K562 (cell line): Measurements from ENCODE around the gene NCAM2. TPM values are rescaled to one million over a fixed set of nuclear protein-coding genes. Genes with fewer than 3 reads are reported as not detected.

ENCODE experiments used
- ATAC-seq: fragments of 200-7000 bp; cut with Tn5 transposase; 3 replicates; pipeline ENCODE4 v1.9.1; 2020; ENCODE audit warnings: moderate library complexity
- BruUV-seq: library from RNA; stranded (reverse); fragments of 400-500 nt; replicated peaks from 2 replicates; lab custom pipeline; 2021; lab: Mats Ljungman, UMichigan
- CTCF ChIA-PET: fragments of 300-600 bp; formaldehyde crosslinking; extraction: SDS; loops from one replicate; lab custom pipeline; 2021; ENCODE audit warnings: low intra/inter-chr PET ratio; lab: Yijun Ruan, JAX
- POLR2A ChIA-PET: fragments of 300-600, 350-650 bp; sonication (Branson Sonifier 250); formaldehyde crosslinking; extraction: SDS; loops from one replicate; lab custom pipeline; 2021; ENCODE audit warnings: antibody characterized with exemption, inconsistent platforms; lab: Yijun Ruan, JAX
- DNase-seq, 4 experiments: peaks; one replicate each; pipeline versions ENCODE4 v3.0.0 to v3.0.0-alpha.2; 2011 to 2018; ENCODE audit warnings: low spot score in 3 of 4, mixed read lengths in 3 of 4; ENCODE audit errors: extremely low read depth in 1 of 4
- FAIRE-seq: peaks from 2 replicates; lab custom pipeline; 2011; peaks lifted over from hg19 to GRCh38; lab: Jason Lieb, UNC
- H2AFZ ChIP-seq: 2 replicates; pipeline ENCODE4 v1.6.0; 2011; ENCODE audit warnings: low read depth, low read length, control low read depth, inconsistent platforms
- H3K27ac ChIP-seq: fragments of 200-600 bp; 3 replicates; pipeline ENCODE4 v1.8.0; 2011; ENCODE audit warnings: low read depth, mild to moderate bottlenecking, control low read depth, inconsistent platforms, low read length, moderate library complexity, mixed read lengths; ENCODE audit errors: extremely low read depth
- H3K27me3 ChIP-seq, 2 experiments: fragments of 300-600 bp in 1 of 2; 2 replicates in 1 of 2; 3 replicates in 1 of 2; pipeline versions ENCODE4 v1.6.0 to v1.8.0; 2011; ENCODE audit warnings: inconsistent platforms in 2 of 2, low read length in 2 of 2, mild to moderate bottlenecking in 1 of 2, mixed read lengths in 1 of 2, moderate library complexity in 1 of 2; ENCODE audit not compliant: control insufficient read depth in 2 of 2, insufficient read depth in 2 of 2
- H3K36me3 ChIP-seq: fragments of 300-600 bp; 3 replicates; pipeline ENCODE4 v1.8.0; 2011; ENCODE audit warnings: mild to moderate bottlenecking, low read length, inconsistent platforms; ENCODE audit not compliant: control insufficient read depth, insufficient read depth
- H3K4me1 ChIP-seq, 2 experiments: fragments of 200-600 bp in 1 of 2; replicated peaks in 1 of 2; 2 replicates in 1 of 2; 3 replicates in 1 of 2; pipeline versions ENCODE4 v1.5.1 to v1.8.0; 2011; ENCODE audit warnings: inconsistent platforms in 2 of 2, low read length in 2 of 2, mild to moderate bottlenecking in 1 of 2, mixed read lengths in 1 of 2, moderate library complexity in 1 of 2; ENCODE audit not compliant: control insufficient read depth in 2 of 2, insufficient read depth in 2 of 2
- H3K4me2 ChIP-seq: 2 replicates; pipeline ENCODE4 v1.6.1; 2011; ENCODE audit warnings: low read length, control low read depth, inconsistent platforms, mixed read lengths; ENCODE audit not compliant: insufficient read depth
- H3K4me3 ChIP-seq: fragments of 200-600 bp; sonication (generic), shearing (Covaris generic); 2 replicates; pipeline ENCODE4 v1.5.1; 2016; ENCODE audit warnings: control low read depth, inconsistent platforms
- H3K79me2 ChIP-seq: fragments of 200-600 bp; 3 replicates; pipeline ENCODE4 v1.8.0; 2011; ENCODE audit warnings: low read length, inconsistent platforms; ENCODE audit not compliant: control insufficient read depth, insufficient read depth
- H3K9ac ChIP-seq, 2 experiments: 2 replicates each; pipeline versions ENCODE4 v1.6.0 to v1.6.1; 2011; ENCODE audit warnings: low read depth in 2 of 2, low read length in 2 of 2, control low read depth in 1 of 2, inconsistent platforms in 1 of 2, mild to moderate bottlenecking in 1 of 2, mixed read lengths in 1 of 2; ENCODE audit not compliant: insufficient read depth in 1 of 2
- H3K9me1 ChIP-seq: one replicate; pipeline ENCODE4 v1.6.0; 2011; ENCODE audit warnings: inconsistent platforms, mild to moderate bottlenecking, low read length, moderate library complexity; ENCODE audit not compliant: control insufficient read depth, insufficient read depth
- H3K9me3 ChIP-seq: replicated peaks from 2 replicates; pipeline ENCODE4 v1.5.1; 2011; ENCODE audit warnings: low read depth, low read length, inconsistent platforms; ENCODE audit not compliant: control insufficient read depth, insufficient read depth
- H4K20me1 ChIP-seq: replicated peaks from 2 replicates; pipeline ENCODE4 v1.6.1; 2011; ENCODE audit warnings: low read length, inconsistent platforms, mixed read lengths; ENCODE audit not compliant: control insufficient read depth, insufficient read depth
- BRD9 ChIP-seq: fragments of 450-650 bp; IDR thresholded peaks from 2 replicates; pipeline ENCODE4 v1.6.1; 2018; ENCODE audit warnings: low read depth; ENCODE audit not compliant: partially characterized antibody
- EGR1 ChIP-seq: fragments of 450-650 bp; conservative IDR thresholded peaks from 2 replicates; pipeline ENCODE4 v1.6.1; 2017; ENCODE audit warnings: mild to moderate bottlenecking
- FOXK1 ChIP-seq: sonication (generic); formaldehyde crosslinking; IDR thresholded peaks from 2 replicates; pipeline ENCODE4 v1.8.0; 2022; ENCODE audit warnings: missing genetic modification reagents, mild to moderate bottlenecking, borderline replicate concordance
- HDGF ChIP-seq: fragments of 450-650 bp; IDR thresholded peaks from 2 replicates; pipeline ENCODE4 v1.6.1; 2016
- MECOM ChIP-seq: fragments of 250-450 bp; sonication (Bioruptor Pico); IDR thresholded peaks from 2 replicates; pipeline ENCODE4 v1.8.0; 2022; ENCODE audit warnings: inconsistent platforms
- MXD1 ChIP-seq: fragments of 250-450 bp; sonication (Bioruptor Pico); IDR thresholded peaks from 2 replicates; pipeline ENCODE4 v1.8.0; 2021; ENCODE audit warnings: borderline replicate concordance, mild to moderate bottlenecking, moderate library complexity; ENCODE audit not compliant: poor library complexity, severe bottlenecking
- SMAD3 ChIP-seq: fragments of 450-650 bp; formaldehyde crosslinking; conservative IDR thresholded peaks from 2 replicates; pipeline ENCODE4 v1.4.0; 2020; ENCODE audit warnings: mild to moderate bottlenecking
- SREBF2 ChIP-seq: sonication (generic); formaldehyde crosslinking; IDR thresholded peaks from 2 replicates; pipeline ENCODE4 v1.4.0; 2020; ENCODE audit warnings: mild to moderate bottlenecking, missing genetic modification reagents
- THRA ChIP-seq: fragments of 450-650 bp; IDR thresholded peaks from 2 replicates; pipeline ENCODE4 v1.6.1; 2017; ENCODE audit warnings: mild to moderate bottlenecking, moderate library complexity
- USF2 ChIP-seq: sonication (generic); formaldehyde crosslinking; IDR thresholded peaks from 2 replicates; pipeline ENCODE4 v1.5.0; 2020; ENCODE audit warnings: missing genetic modification reagents
- ZFP36 ChIP-seq: fragments of 150-350 bp; IDR thresholded peaks from 2 replicates; pipeline ENCODE4 v1.6.1; 2018; ENCODE audit warnings: low read length, low read depth; ENCODE audit not compliant: partially characterized antibody
- ZNF217 ChIP-seq: sonication (generic); formaldehyde crosslinking; IDR thresholded peaks from 2 replicates; pipeline ENCODE4 v1.8.0; 2022; ENCODE audit warnings: mild to moderate bottlenecking, missing genetic modification reagents
- ZNF609 ChIP-seq: sonication (generic); formaldehyde crosslinking; IDR thresholded peaks from 2 replicates; pipeline ENCODE4 v1.8.1; 2023; ENCODE audit warnings: missing genetic modification reagents, mild to moderate bottlenecking, borderline replicate concordance
- WGBS: fragments of 100-300 bp; shearing (Covaris generic); methylation state at CpG from one replicate; pipeline ENCODE4 v1.1.6; 2016; ENCODE audit warnings: low coverage, mixed read lengths; ENCODE audit not compliant: insufficient coverage; ENCODE audit errors: missing lambda C conversion rate; 5-methylcytosine and 5-hydroxymethylcytosine counted together
- in situ Hi-C: fragments of 300-500 bp; cut with MboI; formaldehyde crosslinking; loops from 4 replicates; pipeline ENCODE4 v1.15.0; 2018; ENCODE audit warnings: inconsistent platforms, mixed read lengths
- intact Hi-C: fragments of 100-400 bp; cut with micrococcal nuclease; formaldehyde crosslinking; loops from 2 replicates; pipeline ENCODE4 v1.14.2; 2022
- polyA plus RNA-seq, 8 experiments: library from polyadenylated mRNA; depleted of rRNA in 4 of 8; stranded (reverse) in 5 of 8; unstranded in 3 of 8; fragments of >200 nt; fragmentation: Nextera tagmentation in 2 of 8; fragmentation: Illumina TruSeq in 1 of 8; extraction: Ambion mirVana in 2 of 8; extraction: Trizol in 1 of 8; gene quantifications; 2 replicates each; pipeline versions ENCODE4 v1.2.1 to v1.2.3, GENCODE V29; 2011 to 2014; ENCODE audit warnings: inconsistent platforms in 1 of 8, missing spikeins in 1 of 8
- total RNA-seq, 7 experiments: library from RNA; depleted of rRNA in 6 of 7; stranded (reverse); fragments of >200 nt in 6 of 7; fragmentation: Illumina TruSeq in 2 of 7; extraction: Trizol in 2 of 7; gene quantifications; 2 replicates each; pipeline versions ENCODE4 v1.2.1 to v1.2.3, GENCODE V29; 2011 to 2021; ENCODE audit warnings: low replicate concordance in 1 of 7

Gene NCAM2
- total and polyA plus RNA-seq, 9 of the 15 experiments (the other 6 are each of a cell fraction or from before 2014, with no cell fraction given): 14.0 to 58.2 (median 27.8) TPM

- Histone ChIP-seq H3K27ac (no peak overlapping the region), H3K79me2 (peaks cover 20% of the 10 kb centered on the region; the same call in 2 of the 3 replicates), H3K9me1 (no peaks in the 10 kb centered on the region), H3K4me3 (no peak overlapping the region), H2AFZ (no peak overlapping the region), H3K9ac (no peak overlapping the region), H3K36me3 (no peaks in the 10 kb centered on the region), H3K4me2 (no peak overlapping the region), H3K4me1 (no peaks in the 10 kb centered on the region), H3K9me3 (no peaks in the 10 kb centered on the region), H3K27me3 (no peaks in the 10 kb centered on the region), H4K20me1 (no peaks in the 10 kb centered on the region)
- in situ Hi-C loops: no loop called here
- ChIA-PET POLR2A (no interaction called here), CTCF (no interaction called here)
- DNase-seq (no peak), ATAC-seq (no peak), FAIRE-seq (no peak)
- intact Hi-C loops: no loop called here
- BruUV-seq: no TSS peak
- 74% methylated on average over 3 of the region's 3 CpGs for WGBS
- TF ChIP-seq EGR1 (no peak), SMAD3 (CRISPR knock-in tag) (no peak), ZFP36 (no peak), ZNF217 (no peak), SREBF2 (CRISPR knock-in tag) (no peak), HDGF (no peak), THRA (no peak), MXD1 (CRISPR knock-in tag) (no peak), FOXK1 (no peak), ZNF609 (CRISPR knock-in tag) (no peak), BRD9 (no peak), USF2 (CRISPR knock-in tag) (no peak), MECOM (CRISPR knock-in tag) (no peak)
Observed at GRCh38 chr21:21236996-21237395, 238.8 kb downstream of the NCAM2 start.
